ENCODE data around the gene MICAL2. TPM values are rescaled to one million over a fixed set of nuclear protein-coding genes. Genes with fewer than 3 reads are reported as not detected.

The MICAL2 gene
- total and polyA plus RNA-seq, 10 of the 15 experiments (the other 5 are each of a cell fraction or from before 2014, with no cell fraction given) = 0.90 to 5.6 (median 2.4) TPM

DNA sequence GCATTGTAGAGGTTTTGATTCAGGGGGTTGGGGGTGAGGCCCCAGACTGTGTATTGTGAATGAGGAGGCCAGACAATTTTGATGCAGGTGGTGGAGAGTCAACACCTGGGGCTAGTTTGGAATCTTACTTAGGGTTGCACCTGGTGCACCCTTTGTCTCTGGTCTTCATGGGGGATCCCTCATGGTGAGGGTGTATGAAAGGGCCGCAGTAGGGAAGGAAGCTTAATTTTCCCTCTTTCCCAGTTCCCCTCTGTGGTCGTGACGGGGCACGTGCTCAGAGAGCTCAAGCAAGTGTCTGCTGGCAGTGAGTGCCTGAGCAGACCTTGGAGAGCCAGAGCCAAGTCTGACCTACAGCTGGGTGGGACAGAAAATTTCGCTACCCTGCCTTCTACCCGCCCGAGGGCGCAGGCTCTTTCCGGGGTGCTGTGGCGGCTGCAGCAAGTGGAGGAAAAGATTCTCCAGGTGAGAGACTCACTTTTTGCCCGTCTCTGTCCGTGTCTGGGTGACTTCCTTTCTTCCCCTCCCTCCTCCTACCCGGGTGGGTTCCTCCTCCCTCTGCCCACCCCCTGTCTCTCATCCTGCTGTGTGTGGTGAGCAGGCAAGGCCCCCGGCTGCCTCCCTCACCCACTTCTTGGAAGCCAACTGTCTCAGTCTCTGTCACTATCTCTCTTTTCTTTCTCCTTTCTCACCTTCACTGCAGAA lies 131.7 kb downstream of the MICAL2 start:
- WGBS (ENCODE audit: insufficient coverage, insufficient replicate concordance, low lambda C conversion rate, missing lambda C conversion rate) = 27% methylated on average over 14 of the region's 14 CpGs
- SMC1A ChIA-PET (ENCODE audit: uncharacterized antibody, unreplicated experiment) = no interaction called here
- Histone ChIP-seq H3K27ac (ENCODE audit: control insufficient read depth, insufficient read depth) (no peak overlapping the region), H3K4me2 (ENCODE audit: control insufficient read depth, insufficient read depth) (no peak overlapping the region), H4K20me1 (ENCODE audit: control insufficient read depth, insufficient read depth) (no peaks in the 10 kb centered on the region), H3K9ac (ENCODE audit: control insufficient read depth, insufficient read depth, low read length) (no peak overlapping the region), H3K36me3 (ENCODE audit: control insufficient read depth in 2 of 2, insufficient read depth in 2 of 2, low read length in 1 of 2) (no peaks in the 10 kb centered on the region), H3K9me3 (replicated peaks; ENCODE audit: control insufficient read depth, insufficient read depth, low read length) (no peaks in the 10 kb centered on the region), H3K79me2 (ENCODE audit: control insufficient read depth, insufficient read depth, low read length) (no peaks in the 10 kb centered on the region), H3K27me3 (replicated peaks in 1 of 2; ENCODE audit: control insufficient read depth in 2 of 2, insufficient read depth in 2 of 2, low read length in 1 of 2) (no peaks in the 10 kb centered on the region; a peak in 2 of 4 replicates), H3K4me3 (no peak overlapping the region), H2AFZ (ENCODE audit: control insufficient read depth, low read depth, low read length) (no peak overlapping the region), H3K4me1 (ENCODE audit: control insufficient read depth, insufficient read depth, low read length) (no peaks in the 10 kb centered on the region)
- RAD21 ChIA-PET (ENCODE audit: unreplicated experiment) = no interaction called here
- POLR2A ChIA-PET = no interaction called here
- no peak for DNase-seq (ENCODE audit: low read depth, low spot score)
- in situ Hi-C loops (cut with MboI) = loop anchor here (5.0 kb wide), 1 partner anchor 50 kb away; no protein-coding TSS in a partner anchor
- intact Hi-C loops (cut with micrococcal nuclease; ENCODE audit: unreplicated experiment) = no loop called here
- no peak for FAIRE-seq
- no peak for ATAC-seq
- CTCF ChIA-PET = interaction anchor here (0.7 to 1.5 kb wide), 4 partner anchors 8 to 100 kb away, joined by 3 to 5 read pairs (median 3); no protein-coding TSS in a partner anchor
- TF ChIP-seq SUZ12 (IDR thresholded peaks at IDR 0.05; ENCODE audit: unreplicated experiment) (no peak), MEF2A (IDR thresholded peaks at IDR 0.05; ENCODE audit: insufficient read depth, low read depth, low read length) (no peak), CHD4 (IDR thresholded peaks at IDR 0.05) (no peak), HDAC2 (IDR thresholded peaks at IDR 0.05) (no peak), RUNX3 (IDR thresholded peaks at IDR 0.05; ENCODE audit: low read length) (no peak), RBBP5 (conservative IDR thresholded peaks at IDR 0.05) (no peak), ASH2L (IDR thresholded peaks at IDR 0.05; ENCODE audit: borderline replicate concordance, low read depth) (no peak), CREM (IDR thresholded peaks at IDR 0.05; ENCODE audit: low read depth) (no peak), TCF7 (IDR thresholded peaks at IDR 0.05; ENCODE audit: borderline replicate concordance) (no peak)
- TF ChIP-seq, protein P1, sequence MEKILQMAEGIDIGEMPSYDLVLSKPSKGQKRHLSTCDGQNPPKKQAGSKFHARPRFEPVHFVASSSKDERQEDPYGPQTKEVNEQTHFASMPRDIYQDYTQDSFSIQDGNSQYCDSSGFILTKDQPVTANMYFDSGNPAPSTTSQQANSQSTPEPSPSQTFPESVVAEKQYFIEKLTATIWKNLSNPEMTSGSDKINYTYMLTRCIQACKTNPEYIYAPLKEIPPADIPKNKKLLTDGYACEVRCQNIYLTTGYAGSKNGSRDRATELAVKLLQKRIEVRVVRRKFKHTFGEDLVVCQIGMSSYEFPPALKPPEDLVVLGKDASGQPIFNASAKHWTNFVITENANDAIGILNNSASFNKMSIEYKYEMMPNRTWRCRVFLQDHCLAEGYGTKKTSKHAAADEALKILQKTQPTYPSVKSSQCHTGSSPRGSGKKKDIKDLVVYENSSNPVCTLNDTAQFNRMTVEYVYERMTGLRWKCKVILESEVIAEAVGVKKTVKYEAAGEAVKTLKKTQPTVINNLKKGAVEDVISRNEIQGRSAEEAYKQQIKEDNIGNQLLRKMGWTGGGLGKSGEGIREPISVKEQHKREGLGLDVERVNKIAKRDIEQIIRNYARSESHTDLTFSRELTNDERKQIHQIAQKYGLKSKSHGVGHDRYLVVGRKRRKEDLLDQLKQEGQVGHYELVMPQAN (conservative IDR thresholded peaks at IDR 0.05) = no peak
- TF ChIP-seq, protein P2, sequence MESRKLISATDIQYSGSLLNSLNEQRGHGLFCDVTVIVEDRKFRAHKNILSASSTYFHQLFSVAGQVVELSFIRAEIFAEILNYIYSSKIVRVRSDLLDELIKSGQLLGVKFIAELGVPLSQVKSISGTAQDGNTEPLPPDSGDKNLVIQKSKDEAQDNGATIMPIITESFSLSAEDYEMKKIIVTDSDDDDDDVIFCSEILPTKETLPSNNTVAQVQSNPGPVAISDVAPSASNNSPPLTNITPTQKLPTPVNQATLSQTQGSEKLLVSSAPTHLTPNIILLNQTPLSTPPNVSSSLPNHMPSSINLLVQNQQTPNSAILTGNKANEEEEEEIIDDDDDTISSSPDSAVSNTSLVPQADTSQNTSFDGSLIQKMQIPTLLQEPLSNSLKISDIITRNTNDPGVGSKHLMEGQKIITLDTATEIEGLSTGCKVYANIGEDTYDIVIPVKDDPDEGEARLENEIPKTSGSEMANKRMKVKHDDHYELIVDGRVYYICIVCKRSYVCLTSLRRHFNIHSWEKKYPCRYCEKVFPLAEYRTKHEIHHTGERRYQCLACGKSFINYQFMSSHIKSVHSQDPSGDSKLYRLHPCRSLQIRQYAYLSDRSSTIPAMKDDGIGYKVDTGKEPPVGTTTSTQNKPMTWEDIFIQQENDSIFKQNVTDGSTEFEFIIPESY (IDR thresholded peaks at IDR 0.05) = no peak
- TF ChIP-seq, protein P3, sequence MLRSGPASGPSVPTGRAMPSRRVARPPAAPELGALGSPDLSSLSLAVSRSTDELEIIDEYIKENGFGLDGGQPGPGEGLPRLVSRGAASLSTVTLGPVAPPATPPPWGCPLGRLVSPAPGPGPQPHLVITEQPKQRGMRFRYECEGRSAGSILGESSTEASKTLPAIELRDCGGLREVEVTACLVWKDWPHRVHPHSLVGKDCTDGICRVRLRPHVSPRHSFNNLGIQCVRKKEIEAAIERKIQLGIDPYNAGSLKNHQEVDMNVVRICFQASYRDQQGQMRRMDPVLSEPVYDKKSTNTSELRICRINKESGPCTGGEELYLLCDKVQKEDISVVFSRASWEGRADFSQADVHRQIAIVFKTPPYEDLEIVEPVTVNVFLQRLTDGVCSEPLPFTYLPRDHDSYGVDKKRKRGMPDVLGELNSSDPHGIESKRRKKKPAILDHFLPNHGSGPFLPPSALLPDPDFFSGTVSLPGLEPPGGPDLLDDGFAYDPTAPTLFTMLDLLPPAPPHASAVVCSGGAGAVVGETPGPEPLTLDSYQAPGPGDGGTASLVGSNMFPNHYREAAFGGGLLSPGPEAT (IDR thresholded peaks at IDR 0.05; ENCODE audit: low read depth) = no peak
- TF ChIP-seq, protein P4, sequence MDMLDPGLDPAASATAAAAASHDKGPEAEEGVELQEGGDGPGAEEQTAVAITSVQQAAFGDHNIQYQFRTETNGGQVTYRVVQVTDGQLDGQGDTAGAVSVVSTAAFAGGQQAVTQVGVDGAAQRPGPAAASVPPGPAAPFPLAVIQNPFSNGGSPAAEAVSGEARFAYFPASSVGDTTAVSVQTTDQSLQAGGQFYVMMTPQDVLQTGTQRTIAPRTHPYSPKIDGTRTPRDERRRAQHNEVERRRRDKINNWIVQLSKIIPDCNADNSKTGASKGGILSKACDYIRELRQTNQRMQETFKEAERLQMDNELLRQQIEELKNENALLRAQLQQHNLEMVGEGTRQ (IDR thresholded peaks at IDR 0.05; ENCODE audit: borderline replicate concordance, low read depth, low read length) = no peak
- no TSS peak for BruUV-seq (replicated peaks)
